HG03139 (cell line): ENCODE data around the gene IL11.

Experiments used
- ATAC-seq: cut with Tn5 transposase; IDR thresholded peaks from one replicate; pipeline ENCODE4 v1.9.1; 2021; ENCODE audit not compliant: unreplicated experiment

The IL11 gene

GRCh38 chr19:55373993-55374757, 3.9 kb upstream of the IL11 start:
- ATAC-seq: no peak

GRCh38 chr19:55373306-55373992, 3.2 kb upstream of the IL11 start:
- no peak for ATAC-seq

GRCh38 chr19:55372316-55373081, 2.2 kb upstream of the IL11 start:
- no peak for ATAC-seq

GRCh38 chr19:55369653-55370304, 484 bp downstream of the IL11 start:
- ATAC-seq: no peak

DNA sequence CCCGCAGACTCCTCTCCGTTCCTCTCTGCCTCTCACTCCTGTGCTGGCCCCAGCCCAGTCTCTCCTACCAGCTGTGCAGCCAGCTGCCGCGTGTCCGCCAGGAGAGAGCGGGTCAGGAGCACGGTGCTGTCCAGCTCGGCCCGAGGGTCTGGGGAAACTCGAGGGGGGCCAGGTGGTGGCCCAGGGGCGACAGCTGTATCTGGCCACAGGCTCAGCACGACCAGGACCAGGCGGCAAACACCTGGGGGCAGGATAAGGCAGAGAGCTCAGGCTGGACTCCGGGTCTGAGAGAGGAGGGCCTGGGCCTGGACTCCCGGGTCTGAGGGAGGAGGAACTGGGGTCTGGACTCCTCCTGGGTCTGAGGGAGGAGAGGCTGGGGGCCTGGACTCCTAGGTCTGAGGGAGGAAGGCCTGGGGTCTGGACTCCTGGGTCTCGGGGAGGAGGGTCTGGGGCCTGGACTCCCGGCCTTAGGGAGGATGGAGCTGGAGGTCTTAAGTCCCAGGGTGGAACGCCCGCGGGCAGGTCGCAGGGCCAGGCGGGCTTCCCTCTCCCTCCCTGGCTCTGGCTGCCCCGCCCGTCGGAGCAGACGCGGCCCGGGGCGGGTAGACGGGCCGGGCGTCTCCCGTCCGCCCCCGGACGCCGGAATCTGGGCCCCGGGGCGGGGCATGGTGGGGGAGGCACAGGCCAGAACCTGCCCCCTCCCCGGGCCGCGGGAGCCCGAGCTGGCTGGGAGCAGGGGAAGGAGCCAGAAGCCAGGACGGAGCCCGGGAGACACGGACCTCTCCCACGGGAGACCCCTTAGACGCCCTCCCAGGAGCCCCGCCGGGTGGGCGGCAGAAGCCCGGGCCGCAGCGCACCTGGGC, 1.3 kb downstream of the IL11 start:
- no peak for ATAC-seq

DNA sequence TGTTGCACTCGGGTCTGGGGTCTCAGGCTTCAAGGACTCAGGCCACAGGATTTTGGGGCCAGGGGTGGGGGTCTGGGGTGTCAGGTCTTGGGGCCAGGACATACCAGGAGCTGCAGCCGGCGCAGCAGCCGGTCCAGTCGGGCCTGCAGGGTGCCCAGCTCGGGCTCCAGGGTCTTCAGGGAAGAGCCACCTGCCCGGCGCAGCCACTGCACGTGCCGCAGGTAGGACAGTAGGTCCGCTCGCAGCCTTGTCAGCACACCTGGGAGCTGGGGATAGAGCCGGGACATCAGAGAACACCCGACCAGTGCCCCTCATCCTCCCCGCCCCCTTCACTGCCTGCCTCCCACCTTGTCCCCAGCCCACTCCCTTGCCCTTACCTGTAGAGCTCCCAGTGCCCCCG, 2.2 kb downstream of the IL11 start:
- no peak for ATAC-seq

DNA sequence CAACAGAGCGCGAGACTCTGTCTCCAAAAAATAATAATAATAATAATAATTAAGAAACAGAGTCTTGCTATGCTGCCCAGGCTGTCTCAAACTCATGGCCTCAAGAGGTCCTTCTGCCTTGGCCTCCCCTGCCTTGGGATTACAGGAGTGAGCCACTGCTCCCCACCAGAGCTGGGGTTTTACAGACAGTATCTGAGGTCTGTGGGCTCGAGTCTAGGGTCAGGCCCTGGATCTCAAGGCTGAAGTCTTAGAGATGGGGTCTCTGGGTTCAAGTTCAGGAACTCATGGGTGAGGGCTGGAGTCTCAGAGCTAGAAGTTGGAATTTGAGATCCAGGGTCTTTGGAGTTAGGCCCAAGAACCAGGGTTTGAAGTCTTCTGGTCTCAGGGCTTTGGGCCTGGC, 3.5 kb downstream of the IL11 start:
- ATAC-seq: no peak

GRCh38 chr19:55365964-55366363, 4.3 kb downstream of the IL11 start:
- no peak for ATAC-seq

DNA sequence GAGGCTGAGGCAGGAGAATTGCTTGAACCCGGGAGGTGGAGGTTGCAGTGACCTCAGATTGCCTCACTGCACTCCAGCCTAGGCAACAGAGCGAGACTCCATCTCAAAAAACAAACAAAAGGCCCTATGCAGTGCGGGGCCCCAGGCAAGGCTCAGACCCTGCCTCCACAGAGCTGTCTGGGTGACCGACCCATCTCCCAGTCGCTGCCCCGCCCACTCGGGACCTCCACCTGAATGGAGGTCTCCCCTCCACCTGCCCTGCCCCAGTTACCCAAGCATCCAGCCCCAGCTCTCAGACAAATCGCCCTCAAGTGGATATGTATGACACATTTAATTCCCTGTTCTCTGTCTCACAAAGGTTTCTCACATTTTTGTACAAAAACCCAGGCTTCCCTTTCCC, 5.0 kb downstream of the IL11 start:
- ATAC-seq: no peak

- no peak for ATAC-seq
These were observed 7.1 kb downstream of the IL11 start, which contains the start of gene GARIN5B for GRCh38 chr19:55362990-55363716. Gene GARIN5B, minus strand, starts transcription at chr19:55363260. Its CDS starts 194 bp downstream, at chr19:55363066.

DNA sequence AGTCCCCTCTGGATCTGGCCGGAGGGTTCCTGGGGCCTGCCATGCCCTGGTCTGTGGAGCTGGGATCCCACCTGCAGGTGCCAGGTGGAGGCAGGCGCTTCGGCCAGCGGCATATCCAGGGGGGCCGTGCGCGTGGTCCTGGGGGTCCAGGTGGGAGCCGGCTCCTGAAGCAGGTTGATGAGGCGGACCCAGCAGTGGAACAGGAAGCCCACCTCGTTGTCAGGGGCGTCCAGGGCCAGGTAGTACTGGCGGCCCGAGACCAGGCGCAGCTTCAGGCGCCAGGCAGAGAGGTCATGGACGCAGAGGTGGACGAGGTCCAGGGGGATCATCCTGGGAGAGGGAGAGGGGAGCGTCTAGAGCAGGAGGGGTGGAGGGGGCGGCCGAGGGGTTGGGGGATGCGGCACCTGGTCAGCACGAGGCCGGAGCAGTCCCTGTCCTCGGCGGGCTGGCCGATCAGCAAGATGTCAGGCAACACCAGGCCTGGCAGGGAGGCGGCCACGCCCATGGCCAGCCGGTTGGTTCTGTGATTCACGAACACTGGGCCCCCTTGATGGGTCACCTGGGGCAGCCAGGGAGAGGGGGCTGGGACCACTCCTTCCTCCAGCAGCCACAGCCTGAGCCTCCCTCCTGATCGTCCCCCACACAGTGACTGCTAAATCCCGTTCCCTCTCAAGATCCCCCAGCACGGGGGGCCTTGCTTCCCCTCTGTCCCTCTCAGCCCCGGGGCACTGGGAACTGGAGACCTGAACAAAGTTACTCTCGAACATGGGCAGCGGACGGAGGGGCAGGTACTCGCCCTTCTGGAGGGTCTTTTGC, 7.9 kb downstream of the IL11 start:
- no peak for ATAC-seq

DNA sequence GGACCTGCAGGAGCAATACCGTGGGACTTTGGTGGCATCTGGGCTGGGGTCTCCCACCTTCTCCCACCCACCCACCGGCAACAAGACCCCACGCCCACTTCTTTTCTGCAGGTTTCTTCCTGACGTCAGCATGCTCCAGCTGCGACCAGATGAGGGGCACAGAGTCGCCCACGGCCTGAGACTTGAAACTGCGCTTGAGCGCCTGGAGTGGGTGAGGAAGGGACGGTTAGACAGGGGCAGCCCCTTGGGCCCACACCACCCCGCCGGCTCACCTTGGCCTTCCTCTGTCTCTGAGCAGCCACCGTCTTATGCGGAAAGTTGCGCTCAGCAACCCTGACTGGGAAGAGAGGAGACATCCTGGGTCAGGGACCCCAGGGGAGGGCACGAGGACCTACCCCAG, 9.4 kb downstream of the IL11 start:
- no peak for ATAC-seq

DNA sequence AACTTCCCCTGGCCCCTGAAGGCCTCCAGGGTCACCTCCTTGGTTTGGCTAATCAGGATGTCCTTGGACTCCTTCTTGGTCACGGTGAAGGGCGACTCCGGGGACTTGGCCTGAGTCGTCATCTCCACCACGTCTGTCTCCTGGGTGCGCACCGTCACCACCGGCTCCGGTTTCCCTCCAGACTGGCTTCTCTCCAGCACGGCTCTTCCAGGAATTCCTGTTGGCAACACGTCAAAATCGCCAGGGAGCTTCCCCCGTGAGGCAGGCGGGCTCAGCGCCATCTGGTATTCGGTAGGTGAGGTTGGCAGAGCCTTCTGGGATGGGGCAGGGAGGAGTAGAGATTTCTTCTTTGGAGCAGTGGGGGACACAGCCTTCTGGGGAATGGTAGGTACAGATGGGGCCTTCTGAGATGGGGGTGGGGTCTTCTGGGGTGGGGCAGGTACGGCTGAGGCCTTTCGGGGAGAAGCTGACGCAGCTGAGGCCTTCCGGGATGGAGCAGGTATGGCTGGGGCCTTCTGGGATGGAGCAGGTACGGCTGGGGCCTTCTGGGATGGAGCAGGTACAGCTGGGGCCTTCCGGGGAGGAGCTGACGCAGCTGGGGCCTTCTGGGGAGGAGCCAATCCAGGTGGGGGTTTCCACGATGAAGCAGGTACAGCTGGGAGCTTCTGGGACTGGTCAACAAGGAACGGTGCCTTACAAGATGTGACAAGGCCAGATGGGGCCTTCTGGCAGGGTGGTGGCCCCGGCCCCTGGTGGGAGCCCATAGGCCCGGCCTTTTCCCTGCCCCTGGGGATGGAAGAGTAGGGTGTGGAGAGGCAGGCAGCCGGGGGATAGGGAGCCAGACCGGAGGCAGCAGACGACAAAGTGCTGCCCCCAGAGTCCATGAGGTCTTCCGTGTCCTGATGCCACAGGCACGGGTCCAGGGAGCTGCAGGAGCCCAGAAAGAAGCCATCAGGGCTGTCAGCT, 11.0 kb downstream of the IL11 start:
- ATAC-seq: no peak

DNA sequence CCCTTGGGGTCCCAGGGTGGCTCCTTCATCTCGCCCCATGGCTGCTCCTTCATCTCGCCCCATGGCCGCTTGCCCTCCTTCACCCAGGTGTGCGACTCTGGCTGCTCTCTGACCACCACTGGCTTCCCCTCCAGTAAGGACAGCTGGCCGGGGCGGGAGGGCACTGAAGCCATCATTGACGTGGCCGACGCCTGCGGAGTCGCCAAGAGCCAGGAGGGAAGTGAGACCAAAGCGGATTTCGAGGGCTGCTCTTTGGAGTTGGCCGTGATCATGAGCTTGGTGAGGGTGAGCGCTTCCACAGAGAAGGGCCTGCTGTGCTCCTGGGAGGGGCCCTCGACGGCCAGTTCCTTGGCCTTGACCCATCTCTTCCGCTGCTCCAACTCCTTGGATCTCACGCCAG, 11.8 kb downstream of the IL11 start:
- no peak for ATAC-seq

DNA sequence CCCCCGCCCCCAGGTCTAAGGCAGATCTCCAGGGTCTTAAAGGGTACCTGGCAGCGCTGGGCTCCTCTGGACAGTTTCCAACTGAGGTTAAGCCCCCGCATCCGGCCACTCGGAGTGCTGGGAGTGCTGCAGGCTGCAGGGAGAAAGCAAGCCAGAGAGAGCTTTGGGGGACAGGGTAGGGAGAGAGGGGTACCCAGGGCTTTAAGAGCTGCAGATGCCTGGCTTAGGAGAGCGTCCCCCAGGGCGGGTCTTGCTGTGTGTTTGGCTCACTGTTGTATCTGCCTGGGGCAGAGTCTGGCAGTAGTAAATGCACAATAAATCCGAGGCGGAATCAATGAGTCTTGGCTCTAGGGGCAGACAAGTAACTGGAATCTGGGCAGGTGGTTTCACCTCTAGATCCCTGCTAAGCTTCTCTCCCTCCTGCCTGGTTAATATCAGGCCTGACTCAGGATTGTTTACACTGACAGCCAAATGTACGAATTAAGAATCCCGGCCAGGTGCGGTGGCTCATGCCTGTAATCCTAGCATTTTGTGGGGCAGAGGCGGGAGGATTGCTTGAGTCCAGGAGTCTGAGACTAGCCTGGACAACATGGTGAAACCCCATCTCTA, 14.9 kb downstream of the IL11 start:
- ATAC-seq: no peak

DNA sequence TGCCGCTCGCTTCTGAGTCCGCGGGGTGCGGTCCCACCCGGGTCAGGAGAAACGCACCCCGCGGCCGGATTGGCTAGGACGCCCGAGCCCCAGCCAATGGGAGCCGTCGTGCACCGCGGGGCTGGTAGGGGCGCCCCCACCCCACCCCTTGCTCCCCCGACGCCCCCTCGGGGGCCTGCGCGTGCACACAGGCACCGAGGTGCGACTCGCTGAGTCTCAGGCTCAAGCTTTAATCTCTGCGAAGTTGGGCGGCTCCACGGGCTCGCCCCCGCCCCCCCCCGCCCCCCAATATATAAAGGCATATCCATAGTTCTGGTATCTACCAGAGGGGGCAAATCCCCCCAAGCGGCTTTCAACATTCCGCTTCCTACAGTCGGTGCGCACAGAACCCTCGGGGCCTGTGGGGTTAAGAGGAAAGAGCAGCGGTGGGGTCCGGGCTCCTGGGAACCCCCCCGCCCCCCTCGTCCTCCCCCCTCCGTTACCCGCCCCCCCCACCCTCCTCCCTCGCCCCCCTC, 15.5 kb downstream of the IL11 start, which contains the start of gene COX6B2:
Gene COX6B2, minus strand, starts transcription at position 22 of the 515 bp plus-strand sequence. CDS start 198 bp downstream, outside the sequence.
- no peak for ATAC-seq
